Endothelial cell (in vitro differentiated cells): ENCODE results near the gene PLA2G15. TPM values are rescaled to one million over a fixed set of nuclear protein-coding genes. Genes with fewer than 3 reads are reported as not detected.

Source experiments
- DNase-seq: peaks from one replicate; pipeline ENCODE4 v3.0.0; 2021; ENCODE audit warnings: low spot score
- H3K27ac Mint-ChIP-seq: one replicate; pipeline ENCODE4 v1.8.0; 2021; ENCODE audit warnings: mixed read lengths, inconsistent platforms; ENCODE audit not compliant: unreplicated experiment
- H3K27me3 Mint-ChIP-seq: one replicate; pipeline ENCODE4 v1.8.0; 2021; ENCODE audit warnings: mild to moderate bottlenecking, moderate library complexity, mixed read lengths, inconsistent platforms; ENCODE audit not compliant: unreplicated experiment
- H3K36me3 Mint-ChIP-seq: one replicate; pipeline ENCODE4 v1.8.0; 2021; ENCODE audit warnings: mild to moderate bottlenecking, low read depth, mixed read lengths, inconsistent platforms; ENCODE audit not compliant: unreplicated experiment
- H3K4me1 Mint-ChIP-seq: one replicate; pipeline ENCODE4 v1.8.0; 2021; ENCODE audit warnings: mild to moderate bottlenecking, mixed read lengths, inconsistent platforms; ENCODE audit not compliant: unreplicated experiment
- H3K4me3 Mint-ChIP-seq: one replicate; pipeline ENCODE4 v1.8.0; 2021; ENCODE audit warnings: mild to moderate bottlenecking, mixed read lengths, inconsistent platforms; ENCODE audit not compliant: unreplicated experiment
- H3K9me3 Mint-ChIP-seq: one replicate; pipeline ENCODE4 v1.8.0; 2021; ENCODE audit warnings: mixed read lengths, inconsistent platforms; ENCODE audit not compliant: unreplicated experiment
- CTCF ChIP-seq: fragments of 200-600 bp; sonication (generic); IDR thresholded peaks from one replicate; pipeline ENCODE4 v1.5.0; 2021; ENCODE audit warnings: antibody characterized with exemption; ENCODE audit not compliant: unreplicated experiment
- total RNA-seq: library from RNA; stranded (reverse); fragmentation: NEBNext Ultra II Directional; extraction: Animal tissue kit (Norgen Biotek cat#: 25700); gene quantifications from one replicate; pipeline ENCODE4 v1.2.1, GENCODE V29; 2021; ENCODE audit not compliant: unreplicated experiment

PLA2G15 gene
- total RNA-seq, 1 donor from 2014 or later, result 14.9 TPM

GRCh38 chr16:68228652-68229051 is 16.5 kb upstream of the PLA2G15 start:
- no peak for DNase-seq
- TF ChIP-seq CTCF, result no peak
- Mint-ChIP-seq H3K27ac (no peak overlapping the region), H3K36me3 (no peaks in the 10 kb centered on the region), H3K4me1 (peaks cover 5% of the 10 kb centered on the region), H3K4me3 (no peak overlapping the region), H3K9me3 (no peaks in the 10 kb centered on the region), H3K27me3 (peaks cover 17% of the 10 kb centered on the region)

GRCh38 chr16:68229431-68230175 is 15.6 kb upstream of the PLA2G15 start:
- Mint-ChIP-seq H3K27me3 (peaks cover 18% of the 10 kb centered on the region), H3K4me3 (no peak overlapping the region), H3K4me1 (peaks cover 6% of the 10 kb centered on the region), H3K27ac (no peak overlapping the region), H3K9me3 (no peaks in the 10 kb centered on the region), H3K36me3 (no peaks in the 10 kb centered on the region)
- peak; percentile 57 for DNase-seq
- peak; percentile 79 for TF ChIP-seq CTCF

- no peak overlapping the region for H3K27ac Mint-ChIP-seq
- no peak overlapping the region for H3K4me3 Mint-ChIP-seq
- DNase-seq, result no peak
- no peaks in the 10 kb centered on the region for H3K9me3 Mint-ChIP-seq
- H3K27me3 Mint-ChIP-seq, result peaks cover 21% of the 10 kb centered on the region
- peaks cover 9% of the 10 kb centered on the region for H3K4me1 Mint-ChIP-seq
- TF ChIP-seq CTCF, result no peak
- H3K36me3 Mint-ChIP-seq, result no peaks in the 10 kb centered on the region
Measured at GRCh38 chr16:68230176-68230571, 15.0 kb upstream of the PLA2G15 start.

- no peak for TF ChIP-seq CTCF
- H3K27me3 Mint-ChIP-seq, result peaks cover 21% of the 10 kb centered on the region
- H3K27ac Mint-ChIP-seq, result no peak overlapping the region
Measured at GRCh38 chr16:68230956-68231355, 14.2 kb upstream of the PLA2G15 start.

GRCh38 chr16:68231384-68232136 is 13.6 kb upstream of the PLA2G15 start:
- Mint-ChIP-seq H3K36me3 (no peaks in the 10 kb centered on the region), H3K9me3 (no peaks in the 10 kb centered on the region)

More at GRCh38 chr16:68230956-68231355, 14.2 kb upstream of the PLA2G15 start:
- Mint-ChIP-seq H3K4me1 (peaks cover 9% of the 10 kb centered on the region), H3K36me3 (no peaks in the 10 kb centered on the region), H3K9me3 (no peaks in the 10 kb centered on the region), H3K4me3 (no peak overlapping the region)
- DNase-seq, result no peak

More at GRCh38 chr16:68231384-68232136, 13.6 kb upstream of the PLA2G15 start:
- TF ChIP-seq CTCF, result no peak
- peaks cover 13% of the 10 kb centered on the region for H3K4me1 Mint-ChIP-seq
- peaks cover 25% of the 10 kb centered on the region for H3K27me3 Mint-ChIP-seq
- H3K27ac Mint-ChIP-seq, result no peak overlapping the region
- no peak for DNase-seq
- no peak overlapping the region for H3K4me3 Mint-ChIP-seq
